GM18861 (cell line): ENCODE results near the gene CCDC9B.

Experiments used
- ATAC-seq: cut with Tn5 transposase; IDR thresholded peaks from one replicate; pipeline ENCODE4 v1.9.1; 2021; ENCODE audit not compliant: unreplicated experiment

The CCDC9B gene

GRCh38 chr15:40310001-40310959, 30.5 kb downstream of the CCDC9B start:
- ATAC-seq, result no peak

GRCh38 chr15:40309344-40309862, 31.3 kb downstream of the CCDC9B start:
- no peak for ATAC-seq

- peak; percentile 40 for ATAC-seq
Observed at GRCh38 chr15:40307421-40308211, 33.1 kb downstream of the CCDC9B start, which contains the start of gene PLCB2. PLCB2 (minus strand) TSS chr15:40307935; CDS start chr15:40307672, 263 bp downstream.

DNA sequence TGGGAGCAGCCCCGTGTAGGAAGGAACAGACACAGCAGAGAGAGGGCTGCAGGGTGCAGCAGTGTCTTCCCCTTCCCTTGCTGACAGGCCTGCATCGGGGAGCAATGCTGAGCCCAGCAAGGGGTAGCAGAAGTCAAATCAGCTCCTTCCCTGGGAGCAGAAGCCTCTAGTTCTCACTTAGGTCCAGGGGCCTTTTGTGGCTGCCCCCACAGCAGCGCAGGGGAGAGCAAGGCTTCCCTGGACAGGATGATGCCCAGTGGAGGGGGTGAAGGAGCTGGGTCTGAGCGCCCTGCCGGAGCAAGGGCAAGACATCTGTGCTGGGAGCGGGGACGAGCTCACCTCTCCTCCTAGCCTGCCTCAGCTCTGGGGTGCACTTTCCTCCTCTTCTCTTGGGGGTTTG, 33.8 kb downstream of the CCDC9B start:
- no peak for ATAC-seq

DNA sequence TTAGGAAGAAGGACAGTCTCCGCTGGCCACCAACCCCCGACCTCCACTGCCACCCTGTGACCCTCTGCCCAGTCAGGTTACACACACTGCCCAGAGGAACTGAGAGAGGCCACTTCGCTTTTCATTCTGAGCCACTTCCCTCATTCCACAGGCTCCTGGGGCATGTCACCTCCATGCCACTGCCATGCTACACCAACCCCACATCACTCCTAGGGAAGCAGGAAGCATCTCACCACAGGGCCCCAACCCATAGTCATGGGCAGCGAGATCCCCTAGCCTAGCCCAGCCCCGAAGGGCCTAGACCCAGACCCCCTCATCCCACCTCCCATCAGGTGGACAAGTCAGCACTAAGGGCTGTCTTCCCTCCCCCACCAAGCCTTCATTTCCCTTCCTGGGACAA, 34.4 kb downstream of the CCDC9B start:
- ATAC-seq, result no peak

- ATAC-seq, result no peak
Observed at GRCh38 chr15:40305281-40305680, 35.5 kb downstream of the CCDC9B start.

GRCh38 chr15:40303576-40303975, 37.2 kb downstream of the CCDC9B start:
- no peak for ATAC-seq

DNA sequence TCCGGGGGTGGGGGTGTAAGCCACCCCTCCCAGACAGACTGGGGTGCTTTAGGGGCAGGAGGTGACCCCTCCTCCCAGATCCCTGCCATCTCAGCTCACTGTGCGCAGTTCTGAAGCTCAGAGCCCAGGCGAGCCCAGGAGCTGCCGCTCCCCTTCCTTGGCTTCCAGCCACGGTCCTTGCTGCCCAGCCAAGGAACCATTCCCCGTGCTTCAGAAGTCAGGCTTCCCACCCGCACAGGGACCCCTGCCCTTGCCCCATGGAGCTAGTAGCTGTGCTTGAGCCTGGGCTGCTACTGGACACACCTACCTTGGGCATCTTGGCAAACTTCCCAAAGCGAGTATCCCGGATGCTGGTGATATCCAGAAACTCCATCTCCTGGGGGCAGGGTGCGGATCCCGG, 37.8 kb downstream of the CCDC9B start:
- no peak for ATAC-seq

DNA sequence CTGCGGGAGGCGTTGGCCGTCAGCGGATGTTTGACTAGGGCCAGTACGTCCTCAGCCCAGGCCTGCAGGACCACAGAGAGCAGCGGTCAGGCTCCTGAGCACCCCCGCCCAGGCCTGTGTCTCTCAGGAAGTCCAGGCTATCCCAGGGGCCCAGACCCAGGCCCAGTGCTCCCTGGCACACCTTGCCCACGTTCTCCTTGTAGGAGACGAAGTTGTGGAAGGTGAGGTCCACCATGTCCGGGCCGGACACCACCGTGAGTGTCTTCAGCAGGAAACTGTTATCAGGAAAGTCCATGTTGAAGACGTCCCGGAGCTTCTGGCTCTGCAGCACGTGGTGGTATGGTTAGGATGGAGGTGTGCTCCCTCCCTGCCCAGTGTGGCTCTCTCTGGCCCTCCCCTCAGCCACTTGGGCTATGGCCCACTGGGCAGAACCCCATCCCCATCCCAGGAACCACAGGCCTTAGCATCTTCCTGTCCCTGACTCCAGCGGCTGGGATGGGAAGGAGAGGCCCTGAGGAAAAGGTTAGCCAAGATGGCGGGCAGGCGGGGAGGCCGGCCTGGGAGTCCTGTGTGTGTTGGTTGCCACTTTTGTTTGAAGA, 38.4 kb downstream of the CCDC9B start:
- no peak for ATAC-seq

DNA sequence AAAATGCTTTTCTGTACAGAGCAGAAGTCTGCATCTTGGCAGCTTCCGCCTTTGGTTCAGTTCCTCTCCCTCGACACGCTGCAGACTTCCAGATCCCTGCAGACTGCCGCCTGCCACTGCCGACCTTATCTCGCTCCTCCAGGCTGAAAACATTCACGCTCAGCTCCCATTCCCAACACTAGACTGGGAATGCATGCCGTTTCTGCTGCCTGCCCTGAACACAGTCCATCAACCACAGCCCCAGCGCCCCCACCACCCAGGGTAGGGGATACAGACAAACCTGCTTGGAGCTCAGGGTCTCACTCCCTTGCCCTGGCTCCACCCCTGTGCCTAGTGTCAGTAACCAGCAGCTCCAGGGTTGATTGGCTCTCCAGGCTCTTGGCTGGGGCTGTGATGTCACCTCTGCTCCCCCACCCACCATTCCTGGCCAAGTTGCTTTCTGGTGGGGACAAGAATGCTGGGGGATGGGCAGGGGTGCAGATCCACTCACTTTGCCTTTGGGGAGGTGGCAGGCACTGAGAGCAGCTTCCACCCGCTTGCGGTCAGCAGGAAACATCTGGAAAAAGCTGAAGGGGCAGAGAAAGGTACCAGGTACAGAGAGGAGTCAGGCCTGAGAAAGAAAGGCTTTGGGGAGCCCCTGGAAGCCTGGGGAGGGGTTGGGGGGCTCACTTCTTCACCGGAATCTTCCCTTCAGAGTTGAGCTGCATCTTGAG, 39.1 kb downstream of the CCDC9B start:
- no peak for ATAC-seq

GRCh38 chr15:40300771-40301170, 40.0 kb downstream of the CCDC9B start:
- ATAC-seq, result no peak

GRCh38 chr15:40300367-40300766, 40.4 kb downstream of the CCDC9B start:
- ATAC-seq, result no peak

DNA sequence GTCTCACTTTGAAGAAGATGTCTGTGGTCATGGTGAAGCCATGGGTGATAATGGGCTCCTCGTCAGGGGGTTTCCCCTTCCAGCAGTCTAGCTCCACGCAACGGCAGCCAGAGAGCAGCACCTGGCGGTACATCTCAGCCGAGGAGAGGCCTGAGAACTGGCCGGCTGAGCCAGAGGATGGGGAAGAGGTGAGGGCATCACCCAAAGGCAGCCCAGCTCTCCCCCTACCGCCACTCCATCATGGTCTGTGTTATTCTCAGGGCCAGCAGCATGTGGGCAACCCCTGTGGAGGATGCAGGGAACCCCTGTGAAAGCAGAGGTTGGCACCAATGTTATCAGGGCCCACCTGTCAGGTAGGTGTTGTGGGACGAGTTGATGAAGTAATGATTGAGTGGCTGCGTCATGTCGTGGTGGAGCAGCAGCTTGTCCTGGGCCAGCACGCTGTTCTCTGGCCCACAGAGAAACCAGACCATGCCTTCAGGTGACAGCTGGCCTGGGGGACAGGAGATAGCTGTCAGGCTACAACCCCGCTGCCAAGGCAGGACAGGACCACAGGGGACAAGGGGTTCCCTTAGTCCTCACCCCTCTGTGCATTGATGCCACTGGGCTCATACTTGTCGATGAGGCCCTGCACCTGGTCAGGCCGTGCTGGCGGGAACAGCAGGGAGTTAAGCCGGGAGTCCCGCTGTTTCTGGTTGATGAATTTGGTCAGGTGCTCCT, 42.4 kb downstream of the CCDC9B start:
- ATAC-seq, result no peak

DNA sequence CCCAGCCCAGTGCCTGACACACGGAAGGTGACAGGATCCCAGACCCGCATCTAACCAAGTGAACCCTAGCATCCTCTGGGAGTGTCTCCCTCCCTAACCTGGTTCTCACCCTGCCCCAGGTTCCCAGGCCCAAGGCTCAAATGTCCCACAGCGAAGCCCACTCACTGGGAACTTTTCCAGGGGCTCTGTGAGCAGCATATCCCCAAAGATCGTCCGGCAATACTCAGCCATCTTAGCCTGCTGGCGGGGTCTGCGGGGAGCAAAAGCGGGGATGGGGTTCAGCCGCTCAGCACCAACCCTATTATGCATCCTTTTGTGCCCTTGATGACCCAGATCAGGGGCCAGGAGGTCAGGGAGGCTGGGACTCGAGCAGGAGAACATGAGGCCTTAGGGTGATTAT, 43.4 kb downstream of the CCDC9B start:
- ATAC-seq, result no peak

- ATAC-seq, result no peak
Observed at GRCh38 chr15:40296561-40297230, 44.0 kb downstream of the CCDC9B start.

DNA sequence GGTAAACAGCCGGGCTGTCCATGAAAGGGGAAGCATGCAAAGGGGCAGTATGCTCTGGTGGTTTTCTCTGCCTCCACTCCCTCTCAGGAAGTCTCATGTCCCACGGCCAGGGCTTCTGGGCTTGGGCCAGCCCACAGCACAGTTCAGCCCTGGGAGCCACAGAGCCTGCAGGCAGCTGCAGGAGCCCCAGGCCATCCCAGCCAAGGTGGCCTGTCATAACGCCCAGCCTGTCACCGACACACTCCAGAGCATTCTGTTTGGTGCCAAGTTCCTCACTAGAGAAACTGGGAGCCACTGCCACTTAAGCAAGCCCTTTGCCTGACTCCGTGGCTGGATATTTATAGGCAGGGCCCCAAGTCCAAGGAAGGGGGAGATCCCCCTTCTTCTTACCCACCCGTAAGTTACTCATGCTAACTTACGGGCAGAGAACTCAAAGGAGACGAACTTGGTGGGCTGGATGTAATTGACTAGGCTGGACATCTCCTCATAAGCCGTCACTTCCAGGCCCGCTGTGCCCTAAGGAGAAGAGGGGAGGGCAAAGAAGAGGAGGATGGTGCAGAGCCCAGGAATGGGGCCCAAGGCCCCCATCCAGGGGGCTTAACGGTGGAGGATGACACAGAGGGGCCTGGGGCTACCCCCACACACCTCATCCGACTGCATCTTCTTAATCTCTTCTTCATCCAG, 44.7 kb downstream of the CCDC9B start:
- no peak for ATAC-seq

GRCh38 chr15:40295297-40295696, 45.4 kb downstream of the CCDC9B start:
- ATAC-seq, result no peak

DNA sequence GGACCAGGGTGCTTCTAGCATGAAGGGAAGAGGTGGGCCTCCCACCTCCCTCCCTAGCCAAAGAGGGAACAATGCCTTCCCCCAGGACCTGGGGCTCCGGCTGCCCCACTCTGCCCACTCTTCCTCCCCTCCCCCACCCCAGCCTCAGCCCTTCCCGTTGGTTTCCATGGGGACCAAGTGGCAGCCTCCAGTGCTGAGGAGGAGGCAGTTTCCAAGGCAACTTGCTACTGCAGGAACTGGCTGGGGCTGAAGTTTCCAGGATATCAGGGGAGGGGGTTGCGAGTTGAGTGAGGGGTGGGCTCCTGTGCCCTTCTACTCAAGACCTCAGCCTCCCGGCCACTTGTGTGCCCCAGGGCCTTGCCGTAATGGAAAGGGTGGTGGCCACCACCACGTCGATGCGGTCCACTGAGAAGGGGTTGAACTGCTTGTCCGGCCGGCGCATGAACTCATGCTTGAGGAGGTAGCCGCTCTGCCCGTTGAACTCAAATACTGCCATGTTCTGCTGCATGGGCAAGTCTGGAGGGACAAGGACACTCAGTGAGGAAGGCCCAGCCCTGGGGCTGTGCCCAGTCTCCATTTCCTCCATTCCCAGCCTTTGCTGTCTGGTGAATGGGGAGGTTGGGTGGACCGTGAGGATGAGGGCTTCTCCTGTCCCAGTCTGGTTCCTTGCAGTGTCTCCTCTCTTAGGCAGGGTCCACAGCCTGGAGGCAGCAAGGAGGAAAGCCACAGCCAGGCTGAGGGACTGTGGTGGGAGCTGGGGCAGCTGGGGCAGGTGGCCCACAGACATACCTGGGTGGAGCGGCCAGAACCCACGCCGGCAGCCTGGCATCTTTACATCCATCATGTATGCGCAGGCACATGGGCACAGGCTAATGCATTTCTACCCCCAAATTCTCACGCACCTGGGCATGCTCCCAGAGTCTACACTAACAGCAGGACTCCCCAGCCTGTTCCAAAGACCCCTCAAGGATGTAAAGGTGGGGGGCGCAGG, 46.5 kb downstream of the CCDC9B start:
- ATAC-seq, result no peak
